Ishikawa (cell line): Measurements from ENCODE around the gene TRPV3.

Experiments
- CEBPB ChIP-seq: IDR thresholded peaks from 2 replicates; pipeline ENCODE4 v1.6.1; 2012
- CREB1 ChIP-seq: IDR thresholded peaks from 2 replicates; pipeline ENCODE4 v1.6.1; 2012; ENCODE audit warnings: low read depth
- EGR1 ChIP-seq: IDR thresholded peaks from 2 replicates; pipeline ENCODE4 v1.6.1; 2012
- EP300 ChIP-seq: IDR thresholded peaks from 2 replicates; pipeline ENCODE4 v1.6.1; 2012; ENCODE audit warnings: borderline replicate concordance
- FOXM1 ChIP-seq: IDR thresholded peaks from 2 replicates; pipeline ENCODE4 v1.6.1; 2012; ENCODE audit warnings: low read depth, borderline replicate concordance
- NFIC ChIP-seq: IDR thresholded peaks from 2 replicates; pipeline ENCODE4 v1.6.1; 2012
- RAD21 ChIP-seq: IDR thresholded peaks from 2 replicates; pipeline ENCODE4 v1.6.1; 2012; ENCODE audit warnings: low read depth
- TAF1 ChIP-seq: IDR thresholded peaks from 2 replicates; pipeline ENCODE4 v1.6.1; 2012; ENCODE audit warnings: low read depth, mild to moderate bottlenecking
- TCF12 ChIP-seq: IDR thresholded peaks from 2 replicates; pipeline ENCODE4 v1.6.1; 2012; ENCODE audit warnings: low read depth
- TEAD4 ChIP-seq: IDR thresholded peaks from 2 replicates; pipeline ENCODE4 v1.6.1; 2012
- YY1 ChIP-seq: IDR thresholded peaks from 2 replicates; pipeline ENCODE4 v1.6.1; 2012; ENCODE audit warnings: low read depth
- ZBTB7A ChIP-seq: IDR thresholded peaks from 2 replicates; pipeline ENCODE4 v1.6.1; 2012; ENCODE audit warnings: low read depth
- TF ChIP-seq, protein P1 (sequence below): IDR thresholded peaks from 2 replicates; pipeline ENCODE4 v1.6.1; 2012; ENCODE audit warnings: low read depth, mild to moderate bottlenecking
- TF ChIP-seq, protein P2 (sequence below): IDR thresholded peaks from 2 replicates; pipeline ENCODE4 v1.6.1; 2012
- TF ChIP-seq, protein P3 (sequence below): IDR thresholded peaks from 2 replicates; pipeline ENCODE4 v1.6.1; 2012

TRPV3 gene

DNA sequence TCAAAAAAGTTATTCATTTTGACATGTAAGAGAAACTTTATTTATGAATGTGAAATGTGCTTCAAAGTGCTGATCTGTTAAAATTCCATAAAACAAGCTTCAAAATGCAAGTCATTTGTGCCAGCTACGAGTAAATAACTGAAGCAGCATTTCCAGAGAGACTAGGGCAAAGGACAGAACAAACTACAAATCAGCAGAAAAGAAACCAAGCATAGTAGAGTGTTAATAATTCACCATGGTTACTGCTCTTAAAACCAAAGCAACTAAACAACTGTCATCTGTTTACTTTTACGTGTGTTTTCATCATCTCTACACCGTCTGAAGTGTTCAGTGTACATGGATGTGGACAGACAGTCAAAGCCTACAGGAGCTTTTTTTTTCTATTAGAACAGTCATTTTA is 83.4 kb downstream of the TRPV3 start:
- TF ChIP-seq FOXM1, result no peak
- TF ChIP-seq TEAD4, result no peak
- TF ChIP-seq RAD21, result no peak
- TF ChIP-seq, protein P1, sequence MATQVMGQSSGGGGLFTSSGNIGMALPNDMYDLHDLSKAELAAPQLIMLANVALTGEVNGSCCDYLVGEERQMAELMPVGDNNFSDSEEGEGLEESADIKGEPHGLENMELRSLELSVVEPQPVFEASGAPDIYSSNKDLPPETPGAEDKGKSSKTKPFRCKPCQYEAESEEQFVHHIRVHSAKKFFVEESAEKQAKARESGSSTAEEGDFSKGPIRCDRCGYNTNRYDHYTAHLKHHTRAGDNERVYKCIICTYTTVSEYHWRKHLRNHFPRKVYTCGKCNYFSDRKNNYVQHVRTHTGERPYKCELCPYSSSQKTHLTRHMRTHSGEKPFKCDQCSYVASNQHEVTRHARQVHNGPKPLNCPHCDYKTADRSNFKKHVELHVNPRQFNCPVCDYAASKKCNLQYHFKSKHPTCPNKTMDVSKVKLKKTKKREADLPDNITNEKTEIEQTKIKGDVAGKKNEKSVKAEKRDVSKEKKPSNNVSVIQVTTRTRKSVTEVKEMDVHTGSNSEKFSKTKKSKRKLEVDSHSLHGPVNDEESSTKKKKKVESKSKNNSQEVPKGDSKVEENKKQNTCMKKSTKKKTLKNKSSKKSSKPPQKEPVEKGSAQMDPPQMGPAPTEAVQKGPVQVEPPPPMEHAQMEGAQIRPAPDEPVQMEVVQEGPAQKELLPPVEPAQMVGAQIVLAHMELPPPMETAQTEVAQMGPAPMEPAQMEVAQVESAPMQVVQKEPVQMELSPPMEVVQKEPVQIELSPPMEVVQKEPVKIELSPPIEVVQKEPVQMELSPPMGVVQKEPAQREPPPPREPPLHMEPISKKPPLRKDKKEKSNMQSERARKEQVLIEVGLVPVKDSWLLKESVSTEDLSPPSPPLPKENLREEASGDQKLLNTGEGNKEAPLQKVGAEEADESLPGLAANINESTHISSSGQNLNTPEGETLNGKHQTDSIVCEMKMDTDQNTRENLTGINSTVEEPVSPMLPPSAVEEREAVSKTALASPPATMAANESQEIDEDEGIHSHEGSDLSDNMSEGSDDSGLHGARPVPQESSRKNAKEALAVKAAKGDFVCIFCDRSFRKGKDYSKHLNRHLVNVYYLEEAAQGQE, result no peak
- no peak for TF ChIP-seq EGR1
- TF ChIP-seq ZBTB7A, result no peak
- no peak for TF ChIP-seq YY1
- TF ChIP-seq EP300, result no peak
- TF ChIP-seq TAF1, result no peak
- no peak for TF ChIP-seq TCF12

DNA sequence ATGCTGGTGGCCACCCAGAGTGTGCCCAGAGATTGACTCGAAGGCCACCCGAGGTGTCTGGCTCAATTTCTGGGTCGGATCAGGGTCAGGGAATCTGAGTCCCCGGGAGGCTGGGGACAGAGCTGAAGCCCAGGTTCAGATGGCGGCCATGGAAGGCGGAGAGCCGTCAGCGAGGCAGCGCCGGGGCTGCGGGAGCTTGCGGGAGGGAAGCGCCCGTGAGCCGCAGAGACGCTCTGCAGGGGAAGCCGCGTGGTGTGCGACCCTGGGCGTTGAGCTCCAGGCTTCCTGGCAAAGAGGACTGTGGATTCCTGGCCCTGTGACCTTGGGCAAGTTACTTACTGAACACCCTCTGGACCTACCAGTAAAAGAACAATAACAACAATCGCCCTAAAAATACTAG is 85.5 kb downstream of the TRPV3 start:
- TF ChIP-seq ZBTB7A (no peak), FOXM1 (no peak), TAF1 (no peak), EGR1 (no peak)
- TF ChIP-seq, protein P2, sequence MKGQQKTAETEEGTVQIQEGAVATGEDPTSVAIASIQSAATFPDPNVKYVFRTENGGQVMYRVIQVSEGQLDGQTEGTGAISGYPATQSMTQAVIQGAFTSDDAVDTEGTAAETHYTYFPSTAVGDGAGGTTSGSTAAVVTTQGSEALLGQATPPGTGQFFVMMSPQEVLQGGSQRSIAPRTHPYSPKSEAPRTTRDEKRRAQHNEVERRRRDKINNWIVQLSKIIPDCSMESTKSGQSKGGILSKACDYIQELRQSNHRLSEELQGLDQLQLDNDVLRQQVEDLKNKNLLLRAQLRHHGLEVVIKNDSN, result no peak
- TF ChIP-seq, protein P1, result no peak

DNA sequence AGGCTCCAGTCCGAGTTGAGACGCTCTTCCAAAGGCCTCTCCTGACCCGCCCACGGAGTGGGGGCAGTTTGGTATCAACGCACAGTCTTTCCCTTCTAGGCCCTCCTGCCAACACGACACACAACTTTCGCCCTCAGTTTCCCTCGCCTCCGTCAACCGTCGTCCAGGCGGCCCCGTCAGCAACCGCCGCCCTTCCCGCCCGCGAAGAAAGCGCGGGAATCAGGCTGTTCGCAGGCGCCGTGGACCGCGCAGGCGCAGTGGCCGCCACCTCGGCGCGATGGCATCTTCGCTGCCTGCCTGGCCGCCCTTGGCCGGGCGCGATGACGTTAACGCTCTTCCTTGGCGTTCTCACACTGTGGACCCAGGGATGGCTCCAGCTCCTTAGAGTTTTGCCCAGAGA is 86.0 kb downstream of the TRPV3 start, which contains the start of gene SPATA22:
Gene SPATA22, minus strand, starts transcription at position 221 of the 400 bp plus-strand sequence. CDS start 2,494 bp downstream, outside the sequence.
- TF ChIP-seq EGR1 (no peak), CEBPB (no peak), FOXM1 (no peak), TEAD4 (no peak), NFIC (no peak), ZBTB7A (no peak), RAD21 (no peak), CREB1 (no peak), TCF12 (no peak), TAF1 (no peak), YY1 (no peak), EP300 (no peak)
- TF ChIP-seq, protein P2, result no peak
- TF ChIP-seq, protein P1, result no peak
- TF ChIP-seq, protein P3, sequence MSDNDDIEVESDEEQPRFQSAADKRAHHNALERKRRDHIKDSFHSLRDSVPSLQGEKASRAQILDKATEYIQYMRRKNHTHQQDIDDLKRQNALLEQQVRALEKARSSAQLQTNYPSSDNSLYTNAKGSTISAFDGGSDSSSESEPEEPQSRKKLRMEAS, result no peak

DNA sequence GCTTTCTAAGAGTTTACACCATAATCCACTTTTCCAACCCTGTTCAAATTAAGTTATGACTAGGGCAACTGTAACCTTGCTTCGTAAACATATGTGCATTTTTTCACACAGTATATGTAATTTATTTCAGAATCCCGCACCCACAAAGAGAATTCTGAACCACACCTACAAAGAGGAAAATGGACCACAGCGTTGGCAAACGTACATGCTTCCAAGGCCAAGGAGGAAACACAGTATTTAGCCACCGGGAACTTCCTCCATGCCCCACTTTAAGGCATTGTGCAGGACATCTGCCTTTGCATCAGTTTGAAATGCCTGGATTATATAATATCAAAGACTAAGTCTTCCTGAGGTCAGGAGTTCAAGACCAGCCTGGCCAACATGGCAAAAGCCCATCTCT is 88.1 kb downstream of the TRPV3 start:
- no peak for TF ChIP-seq CREB1
- TF ChIP-seq, protein P2, result no peak
- TF ChIP-seq RAD21, result no peak
- no peak for TF ChIP-seq NFIC
- TF ChIP-seq FOXM1, result no peak
- no peak for TF ChIP-seq TAF1
- TF ChIP-seq TCF12, result no peak
- TF ChIP-seq, protein P1, result no peak
- no peak for TF ChIP-seq TEAD4
- TF ChIP-seq EGR1, result no peak
- no peak for TF ChIP-seq EP300
- TF ChIP-seq CEBPB, result no peak
- TF ChIP-seq, protein P3, result no peak
- TF ChIP-seq YY1, result no peak
- no peak for TF ChIP-seq ZBTB7A
